PFSK-1 (cell line): ENCODE results near the gene PPP1R3D. TPM values are rescaled to one million over a fixed set of nuclear protein-coding genes. Genes with fewer than 3 reads are reported as not detected.

Source experiments
- FOXP2 ChIP-seq: optimal IDR thresholded peaks from 2 replicates; pipeline ENCODE3; 2011; ENCODE audit warnings: borderline replicate concordance, control low read depth, inconsistent platforms; ENCODE audit not compliant: insufficient read depth; ENCODE audit errors: extremely low read length, extremely low read depth
- POLR2AphosphoS5 ChIP-seq: IDR thresholded peaks from 2 replicates; pipeline ENCODE4 v1.6.1; 2012; ENCODE audit warnings: low read depth, mild to moderate bottlenecking, control low read depth, low read length, moderate library complexity
- SIN3A ChIP-seq: IDR thresholded peaks from 2 replicates; pipeline ENCODE4 v1.6.1; 2012; ENCODE audit warnings: mild to moderate bottlenecking, low read length, moderate library complexity, borderline replicate concordance; ENCODE audit not compliant: insufficient read depth
- TAF1 ChIP-seq: IDR thresholded peaks from 2 replicates; pipeline ENCODE4 v1.6.1; 2012; ENCODE audit warnings: low read length, control low read depth, borderline replicate concordance; ENCODE audit not compliant: insufficient read depth
- polyA plus RNA-seq: library from polyadenylated mRNA; unstranded; fragments of >200 nt; gene quantifications from one replicate; pipeline ENCODE4 v1.2.1, GENCODE V29; 2012; ENCODE audit warnings: low read depth, missing spikeins; ENCODE audit not compliant: insufficient read length
- TF ChIP-seq, protein P1 (sequence below), 2 experiments: IDR thresholded peaks; 2 replicates each; pipeline versions ENCODE4 v1.6.1 to v1.8.0; 2011 to 2012; ENCODE audit warnings: low read depth in 2 of 2, low read length in 2 of 2, control low read depth in 1 of 2, inconsistent platforms in 1 of 2, mild to moderate bottlenecking in 1 of 2, moderate library complexity in 1 of 2; ENCODE audit not compliant: insufficient read depth in 1 of 2

The PPP1R3D gene
- 0.15 TPM for polyA plus RNA-seq

DNA sequence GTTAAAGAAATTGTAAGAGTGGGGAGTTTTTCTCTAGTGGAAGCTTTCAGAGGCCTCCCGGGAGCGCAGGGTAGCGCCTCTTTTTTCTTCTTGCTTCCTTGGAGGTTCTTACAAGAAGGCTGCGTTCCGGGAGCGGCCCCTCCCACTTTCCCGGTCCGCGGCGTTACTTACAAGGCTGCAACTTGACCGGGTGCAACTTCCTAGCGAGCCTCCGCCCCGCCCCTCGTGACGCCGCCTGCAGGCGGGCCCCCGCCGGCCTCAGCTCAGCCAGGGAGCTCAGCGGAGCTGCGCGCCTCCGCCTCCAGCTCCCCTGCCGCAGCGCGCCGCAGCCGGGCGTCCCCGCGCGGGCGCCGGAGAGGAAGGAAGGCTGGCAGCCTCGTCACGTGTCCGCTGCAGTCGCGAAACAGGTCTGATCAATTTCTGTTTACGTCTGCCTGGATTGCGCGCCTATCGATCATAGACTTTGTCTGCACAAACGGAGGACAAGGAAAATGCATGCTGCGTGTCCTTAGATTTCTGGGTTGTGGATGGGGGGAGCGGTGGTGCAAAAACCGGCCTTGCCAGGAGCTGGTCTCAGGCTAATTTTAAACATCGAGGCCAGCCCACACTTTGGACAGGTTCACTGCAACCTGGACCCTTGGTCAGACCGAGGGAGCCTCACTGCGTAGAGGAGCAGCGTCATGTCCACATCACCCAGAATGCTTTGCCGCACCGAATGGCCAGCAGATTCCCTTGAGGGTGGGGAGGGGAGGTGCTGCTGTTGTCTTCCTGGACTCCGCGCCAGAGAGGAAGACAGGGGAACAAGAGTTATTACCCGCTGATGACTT is at the start of gene PPP1R3D, which contains the start of gene FAM217B:
Gene PPP1R3D, minus strand, starts transcription at position 177 of the 827 bp plus-strand sequence. CDS start 374 bp downstream, outside the sequence.
Gene FAM217B, plus strand, starts transcription at position 261 of the 827 bp plus-strand sequence. CDS start 3,555 bp downstream, outside the sequence.
- TF ChIP-seq POLR2AphosphoS5 (peak; percentile 40; the same call in 1 of the 2 replicates), SIN3A (no peak), FOXP2 (peak; percentile 92), TAF1 (peak; percentile 67; the same call in 1 of the 2 replicates)
- TF ChIP-seq, protein P1, sequence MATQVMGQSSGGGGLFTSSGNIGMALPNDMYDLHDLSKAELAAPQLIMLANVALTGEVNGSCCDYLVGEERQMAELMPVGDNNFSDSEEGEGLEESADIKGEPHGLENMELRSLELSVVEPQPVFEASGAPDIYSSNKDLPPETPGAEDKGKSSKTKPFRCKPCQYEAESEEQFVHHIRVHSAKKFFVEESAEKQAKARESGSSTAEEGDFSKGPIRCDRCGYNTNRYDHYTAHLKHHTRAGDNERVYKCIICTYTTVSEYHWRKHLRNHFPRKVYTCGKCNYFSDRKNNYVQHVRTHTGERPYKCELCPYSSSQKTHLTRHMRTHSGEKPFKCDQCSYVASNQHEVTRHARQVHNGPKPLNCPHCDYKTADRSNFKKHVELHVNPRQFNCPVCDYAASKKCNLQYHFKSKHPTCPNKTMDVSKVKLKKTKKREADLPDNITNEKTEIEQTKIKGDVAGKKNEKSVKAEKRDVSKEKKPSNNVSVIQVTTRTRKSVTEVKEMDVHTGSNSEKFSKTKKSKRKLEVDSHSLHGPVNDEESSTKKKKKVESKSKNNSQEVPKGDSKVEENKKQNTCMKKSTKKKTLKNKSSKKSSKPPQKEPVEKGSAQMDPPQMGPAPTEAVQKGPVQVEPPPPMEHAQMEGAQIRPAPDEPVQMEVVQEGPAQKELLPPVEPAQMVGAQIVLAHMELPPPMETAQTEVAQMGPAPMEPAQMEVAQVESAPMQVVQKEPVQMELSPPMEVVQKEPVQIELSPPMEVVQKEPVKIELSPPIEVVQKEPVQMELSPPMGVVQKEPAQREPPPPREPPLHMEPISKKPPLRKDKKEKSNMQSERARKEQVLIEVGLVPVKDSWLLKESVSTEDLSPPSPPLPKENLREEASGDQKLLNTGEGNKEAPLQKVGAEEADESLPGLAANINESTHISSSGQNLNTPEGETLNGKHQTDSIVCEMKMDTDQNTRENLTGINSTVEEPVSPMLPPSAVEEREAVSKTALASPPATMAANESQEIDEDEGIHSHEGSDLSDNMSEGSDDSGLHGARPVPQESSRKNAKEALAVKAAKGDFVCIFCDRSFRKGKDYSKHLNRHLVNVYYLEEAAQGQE (IDR thresholded peaks at IDR 0.05; ENCODE audit: insufficient read depth in 1 of 2, low read depth in 2 of 2, low read length in 2 of 2) = no peak

GRCh38 chr20:59988141-59988540 is 48.0 kb upstream of the PPP1R3D start:
- no peak for TF ChIP-seq TAF1
- no peak for TF ChIP-seq SIN3A
- no peak for TF ChIP-seq FOXP2
- no peak for TF ChIP-seq POLR2AphosphoS5
- TF ChIP-seq, protein P1 (IDR thresholded peaks at IDR 0.05; ENCODE audit: insufficient read depth in 1 of 2, low read depth in 2 of 2, low read length in 2 of 2) = no peak

DNA sequence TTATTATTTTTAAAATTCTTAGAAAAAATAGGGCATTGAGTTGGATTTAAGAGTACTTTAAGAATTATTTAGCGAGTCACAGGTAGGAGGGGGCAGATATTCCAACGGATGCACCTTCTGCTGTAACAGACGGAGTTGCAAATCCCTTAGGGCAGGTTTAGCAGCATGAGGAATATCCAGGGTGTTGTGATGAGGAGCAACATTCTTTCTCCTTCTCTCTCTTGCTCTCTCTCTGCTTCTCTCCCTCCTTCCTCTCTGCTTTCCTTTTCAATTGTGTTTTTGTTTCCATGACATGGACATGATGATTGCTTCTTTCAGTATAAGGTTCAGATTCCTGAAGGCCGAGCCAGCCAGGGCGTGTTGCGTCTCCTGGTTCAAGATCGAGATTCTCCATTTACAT is 47.0 kb upstream of the PPP1R3D start:
- TF ChIP-seq SIN3A (no peak), FOXP2 (no peak), POLR2AphosphoS5 (no peak), TAF1 (no peak)
- TF ChIP-seq, protein P1 (IDR thresholded peaks at IDR 0.05; ENCODE audit: insufficient read depth in 1 of 2, low read depth in 2 of 2, low read length in 2 of 2) = no peak

DNA sequence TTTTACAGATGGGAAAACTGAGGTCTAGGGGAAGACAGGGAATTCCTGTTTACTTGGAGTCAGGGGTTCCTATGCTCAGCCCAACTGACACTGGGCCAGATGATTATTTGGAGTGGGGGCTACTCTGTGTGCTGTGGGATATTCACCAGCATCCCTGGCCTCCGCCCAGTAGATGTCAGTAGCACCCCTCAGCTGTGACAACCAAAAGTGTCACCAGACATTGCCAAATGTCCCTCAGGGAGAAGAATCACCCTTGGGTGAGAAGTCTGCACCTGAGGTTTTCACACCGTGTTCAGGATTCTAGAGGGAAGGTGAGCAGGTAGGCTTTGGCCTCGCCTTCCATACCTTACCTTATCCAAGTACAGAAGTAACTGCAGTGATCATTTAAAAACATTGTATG is 45.8 kb upstream of the PPP1R3D start:
- TF ChIP-seq SIN3A (no peak), TAF1 (no peak), POLR2AphosphoS5 (no peak), FOXP2 (no peak)
- TF ChIP-seq, protein P1 (IDR thresholded peaks at IDR 0.05; ENCODE audit: insufficient read depth in 1 of 2, low read depth in 2 of 2, low read length in 2 of 2) = no peak
